ENCODE data around the gene B4GALNT3. TPM values are rescaled to one million over a fixed set of nuclear protein-coding genes. Genes with fewer than 3 reads are reported as not detected.
A peak's percentile ranks its signal among the peaks of the same experiment; 100 is the strongest.

Gene B4GALNT3
- total RNA-seq, 1 donor from 2014 or later, result 32.5 TPM

- peaks cover 15% of the 10 kb centered on the region for H3K9me3 Mint-ChIP-seq
- H3K27ac Mint-ChIP-seq, result peak overlapping the region; percentile 95
- peak overlapping the region; percentile 75 for H3K4me3 Mint-ChIP-seq
- DNase-seq (ENCODE audit: extremely low spot score, unreplicated experiment), result no peak
- no peak for TF ChIP-seq CTCF (conservative IDR thresholded peaks at IDR 0.05)
- H3K27me3 Mint-ChIP-seq, result peaks cover 17% of the 10 kb centered on the region
- H3K36me3 Mint-ChIP-seq, result peaks cover 15% of the 10 kb centered on the region
- peaks cover 22% of the 10 kb centered on the region for H3K4me1 Mint-ChIP-seq (ENCODE audit: unreplicated experiment)
These were observed 50.5 kb downstream of the B4GALNT3 start for GRCh38 chr12:510071-510825.

- Mint-ChIP-seq H3K9me3 (peaks cover 15% of the 10 kb centered on the region), H3K27ac (peak overlapping the region; percentile 89), H3K27me3 (peaks cover 14% of the 10 kb centered on the region), H3K36me3 (peaks cover 15% of the 10 kb centered on the region), H3K4me1 (ENCODE audit: unreplicated experiment) (peaks cover 22% of the 10 kb centered on the region), H3K4me3 (peak overlapping the region; percentile 61)
- no peak for DNase-seq (ENCODE audit: extremely low spot score, unreplicated experiment)
- no peak for TF ChIP-seq CTCF (conservative IDR thresholded peaks at IDR 0.05)
These were observed 53.2 kb downstream of the B4GALNT3 start for GRCh38 chr12:512933-513332.

- no peak for DNase-seq (ENCODE audit: extremely low spot score, unreplicated experiment)
- Mint-ChIP-seq H3K4me3 (peak overlapping the region; percentile 61), H3K27me3 (peaks cover 14% of the 10 kb centered on the region), H3K9me3 (peaks cover 14% of the 10 kb centered on the region), H3K36me3 (peaks cover 13% of the 10 kb centered on the region), H3K4me1 (ENCODE audit: unreplicated experiment) (peaks cover 20% of the 10 kb centered on the region), H3K27ac (peak overlapping the region; percentile 89)
- TF ChIP-seq CTCF (conservative IDR thresholded peaks at IDR 0.05), result no peak
These were observed 53.7 kb downstream of the B4GALNT3 start for GRCh38 chr12:513446-513845.

- no peak overlapping the region for H3K27ac Mint-ChIP-seq
- H3K36me3 Mint-ChIP-seq, result peaks cover 10% of the 10 kb centered on the region
- peaks cover 20% of the 10 kb centered on the region for H3K27me3 Mint-ChIP-seq
- no peak for TF ChIP-seq CTCF (conservative IDR thresholded peaks at IDR 0.05)
- no peak for DNase-seq (ENCODE audit: extremely low spot score, unreplicated experiment)
- no peak overlapping the region for H3K4me3 Mint-ChIP-seq
- peaks cover 4% of the 10 kb centered on the region for H3K4me1 Mint-ChIP-seq (ENCODE audit: unreplicated experiment)
- H3K9me3 Mint-ChIP-seq, result peaks cover 11% of the 10 kb centered on the region
These were observed 57.8 kb downstream of the B4GALNT3 start for GRCh38 chr12:517538-517937.

GRCh38 chr12:520119-520518 is 60.4 kb downstream of the B4GALNT3 start:
- H3K9me3 Mint-ChIP-seq, result peaks cover 7% of the 10 kb centered on the region
- peaks cover 9% of the 10 kb centered on the region for H3K36me3 Mint-ChIP-seq
- H3K27ac Mint-ChIP-seq, result no peak overlapping the region
- H3K4me1 Mint-ChIP-seq (ENCODE audit: unreplicated experiment), result peaks cover 4% of the 10 kb centered on the region
- TF ChIP-seq CTCF (conservative IDR thresholded peaks at IDR 0.05), result no peak
- H3K27me3 Mint-ChIP-seq, result peaks cover 16% of the 10 kb centered on the region
- no peak for DNase-seq (ENCODE audit: extremely low spot score, unreplicated experiment)
- H3K4me3 Mint-ChIP-seq, result no peak overlapping the region

Data from type B pancreatic cell (in vitro differentiated cells).